Measurements from ENCODE around the gene PSAPL1.

PSAPL1 gene

GRCh38 chr4:7434766-7435150 is at the start of gene PSAPL1:
PSAPL1 (minus strand) TSS chr4:7434930; CDS start chr4:7434879, 51 bp downstream.
- peak; percentile 97 for DNase-seq

- no peak for DNase-seq
Measured at GRCh38 chr4:7481227-7481626, 46.5 kb upstream of the PSAPL1 start.

- DNase-seq, result no peak
Measured at GRCh38 chr4:7480423-7480822, 45.7 kb upstream of the PSAPL1 start.

- no peak for DNase-seq
Measured at GRCh38 chr4:7478665-7479064, 43.9 kb upstream of the PSAPL1 start.

GRCh38 chr4:7477695-7478094 is 43.0 kb upstream of the PSAPL1 start:
- DNase-seq, result no peak

- DNase-seq, result no peak
Measured at GRCh38 chr4:7476820-7477219, 42.1 kb upstream of the PSAPL1 start.

- DNase-seq, result no peak
Measured at GRCh38 chr4:7475207-7475606, 40.5 kb upstream of the PSAPL1 start.

- DNase-seq, result no peak
Measured at GRCh38 chr4:7474320-7474719, 39.6 kb upstream of the PSAPL1 start.

GRCh38 chr4:7473081-7473480 is 38.4 kb upstream of the PSAPL1 start:
- no peak for DNase-seq

GRCh38 chr4:7472442-7473013 is 37.8 kb upstream of the PSAPL1 start:
- DNase-seq, result no peak

GRCh38 chr4:7470522-7471128 is 35.9 kb upstream of the PSAPL1 start:
- DNase-seq, result no peak

- DNase-seq, result no peak
Measured at GRCh38 chr4:7470111-7470510, 35.4 kb upstream of the PSAPL1 start.

GRCh38 chr4:7469023-7469422 is 34.3 kb upstream of the PSAPL1 start:
- DNase-seq, result no peak

GRCh38 chr4:7467471-7467870 is 32.7 kb upstream of the PSAPL1 start:
- no peak for DNase-seq

- no peak for DNase-seq
Measured at GRCh38 chr4:7466904-7467303, 32.2 kb upstream of the PSAPL1 start.

- DNase-seq, result no peak
Measured at GRCh38 chr4:7466215-7466614, 31.5 kb upstream of the PSAPL1 start.

GRCh38 chr4:7465017-7465416 is 30.3 kb upstream of the PSAPL1 start:
- no peak for DNase-seq

GRCh38 chr4:7464259-7464655 is 29.5 kb upstream of the PSAPL1 start:
- DNase-seq, result no peak

GRCh38 chr4:7463566-7464258 is 29.0 kb upstream of the PSAPL1 start:
- no peak for DNase-seq

- peak; percentile 83 for DNase-seq
Measured at GRCh38 chr4:7462509-7462971, 27.8 kb upstream of the PSAPL1 start.

- DNase-seq, result no peak
Measured at GRCh38 chr4:7461230-7461629, 26.5 kb upstream of the PSAPL1 start.

GRCh38 chr4:7460566-7460965 is 25.8 kb upstream of the PSAPL1 start:
- DNase-seq, result no peak

- DNase-seq, result no peak
Measured at GRCh38 chr4:7459471-7459870, 24.7 kb upstream of the PSAPL1 start.

- no peak for DNase-seq
Measured at GRCh38 chr4:7458477-7458876, 23.7 kb upstream of the PSAPL1 start.

- DNase-seq, result no peak
Measured at GRCh38 chr4:7458066-7458425, 23.3 kb upstream of the PSAPL1 start.

Data from 8988T (cell line).